Transverse colon (tissue), 4 donors: ENCODE data around the gene CCDC3. TPM values are rescaled to one million over a fixed set of nuclear protein-coding genes. Genes with fewer than 3 reads are reported as not detected.

Experiments
- DNase-seq: peaks from one replicate; pipeline ENCODE4 v3.0.0-alpha.2; 2019
- H3K27ac ChIP-seq, 4 donors: fragments of 200-600 bp; sonication (generic); 2 replicates each; pipeline ENCODE4 v1.5.1; 2016 to 2018; ENCODE audit warnings: inconsistent platforms in 4 of 4
- H3K27me3 ChIP-seq: fragments of 200-600 bp; sonication (generic); 2 replicates; pipeline ENCODE4 v1.5.1; 2017; ENCODE audit warnings: inconsistent platforms
- H3K36me3 ChIP-seq, 4 donors: fragments of 200-600 bp; sonication (generic); 2 replicates each; pipeline ENCODE4 v1.5.1; 2017 to 2019; ENCODE audit warnings: inconsistent platforms in 4 of 4
- H3K4me1 ChIP-seq, 4 donors: fragments of 200-600 bp; sonication (generic); 2 replicates each; pipeline ENCODE4 v1.5.1; 2017 to 2020; ENCODE audit warnings: inconsistent platforms in 4 of 4
- H3K4me3 ChIP-seq, 4 donors: fragments of 200-600 bp; sonication (generic); 1 replicate in 1 of 4; 2 replicates in 3 of 4; pipeline versions ENCODE4 v1.5.1 to v1.6.1; 2017 to 2019; ENCODE audit warnings: inconsistent platforms in 4 of 4
- H3K9me3 ChIP-seq, 2 donors: fragments of 200-600 bp; sonication (generic); 2 replicates each; pipeline ENCODE4 v1.5.1; 2017 to 2019; ENCODE audit warnings: inconsistent platforms in 2 of 2
- CTCF ChIP-seq, 5 experiments: fragments of 200-600 bp in 3 of 5; fragments of 450-650 bp in 2 of 5; sonication (generic) in 3 of 5; IDR thresholded peaks; 1 replicate in 2 of 5; 2 replicates in 3 of 5; pipeline ENCODE4 v1.5.1; 2016 to 2017; ENCODE audit warnings: antibody characterized with exemption in 5 of 5, inconsistent platforms in 3 of 5, mild to moderate bottlenecking in 2 of 5, moderate library complexity in 1 of 5
- EP300 ChIP-seq: sonication (generic); formaldehyde crosslinking; IDR thresholded peaks from one replicate; pipeline ENCODE4 v1.6.1; 2017; ENCODE audit warnings: antibody characterized with exemption, low read depth
- POLR2A ChIP-seq: fragments of 450-650 bp; IDR thresholded peaks from one replicate; pipeline ENCODE4 v1.6.1; 2016; ENCODE audit warnings: antibody characterized with exemption, mild to moderate bottlenecking, moderate library complexity
- POLR2AphosphoS5 ChIP-seq, 3 donors: sonication (generic); formaldehyde crosslinking; IDR thresholded peaks; one replicate each; pipeline ENCODE4 v1.6.1; 2016; ENCODE audit warnings: antibody characterized with exemption in 3 of 3
- WGBS, 2 donors: methylation state at CpG; one replicate each; pipeline ENCODE4 v1.1.5; 2018; ENCODE audit warnings: low coverage in 1 of 2; 5-methylcytosine and 5-hydroxymethylcytosine counted together
- in situ Hi-C, 4 donors: fragments of 200-750 bp; cut with MboI; loops; one replicate each; pipeline versions ENCODE4 v1.15.0 to v1.15.1; 2017; ENCODE audit warnings: low sequenced_read_pairs in 3 of 4, low pct_ligation_motif_present in 1 of 4, low pct_unique_long_range_greater_than_20kb in 1 of 4
- intact Hi-C: fragments of 100-400 bp; cut with DNase I; formaldehyde crosslinking; loops from one replicate; pipeline ENCODE4 v1.15.1; 2023; ENCODE audit warnings: low total_unique reads
- total RNA-seq, 4 donors: library from RNA; depleted of rRNA; stranded (reverse); fragments of >200 nt; gene quantifications; one replicate each; pipeline ENCODE4 v1.1.0, GENCODE V29; 2016

The CCDC3 gene
- total RNA-seq, 4 donors from 2014 or later: 0.75 to 2.2 (median 1.3) TPM

- DNase-seq: no peak
- WGBS, 2 donors: 79% methylated on average over 4 of the region's 4 CpGs; no CpG with 5 or more reads in 1 of the 2 donors
- intact Hi-C loops (no loop called here), in situ Hi-C loops (no loop called here)
- Histone ChIP-seq H3K36me3 (no peaks in the 10 kb centered on the region), H3K9me3 (no peaks in the 10 kb centered on the region), H3K27ac (no peak overlapping the region), H3K27me3 (peaks cover 45% of the 10 kb centered on the region), H3K4me1 (peaks cover 0 to 7% (median 5%) of the 10 kb centered on the region in 4 donors), H3K4me3 (no peak overlapping the region)
- no peak for TF ChIP-seq EP300
- TF ChIP-seq POLR2A: no peak
- no peak for TF ChIP-seq POLR2AphosphoS5 (IDR thresholded peaks at IDR 0.05)
These were observed 1.1 kb downstream of the CCDC3 start for GRCh38 chr10:13000431-13000830.

GRCh38 chr10:12999849-13000248 is 1.7 kb downstream of the CCDC3 start:
- H3K36me3 ChIP-seq: no peaks in the 10 kb centered on the region
- H3K4me3 ChIP-seq: no peak overlapping the region
- 83 to 93% methylated on average over 6 of the region's 6 CpGs for WGBS, 2 donors
- peaks cover 0 to 7% (median 5%) of the 10 kb centered on the region in 4 donors for H3K4me1 ChIP-seq
- intact Hi-C loops (no loop called here), in situ Hi-C loops (no loop called here)
- no peaks in the 10 kb centered on the region for H3K9me3 ChIP-seq
- peaks cover 45% of the 10 kb centered on the region for H3K27me3 ChIP-seq
- TF ChIP-seq EP300 (no peak), CTCF (IDR thresholded peaks at IDR 0.05) (no peak)
- no peak for DNase-seq
- H3K27ac ChIP-seq: no peak overlapping the region

GRCh38 chr10:12995425-12995861 is 6.1 kb downstream of the CCDC3 start:
- Histone ChIP-seq H3K4me1 (no peaks in the 10 kb centered on the region), H3K36me3 (no peaks in the 10 kb centered on the region), H3K4me3 (no peak overlapping the region), H3K9me3 (no peaks in the 10 kb centered on the region), H3K27me3 (peaks cover 15% of the 10 kb centered on the region), H3K27ac (no peak overlapping the region)
- no peak for TF ChIP-seq CTCF (IDR thresholded peaks at IDR 0.05)
- TF ChIP-seq POLR2A: no peak
- intact Hi-C loops (no loop called here), in situ Hi-C loops (no loop called here)
- 54 to 56% methylated on average over 4 to 8 of the region's 8 CpGs for WGBS, 2 donors
- DNase-seq: no peak

- Histone ChIP-seq H3K27ac (no peak overlapping the region), H3K27me3 (no peaks in the 10 kb centered on the region), H3K4me3 (no peak overlapping the region), H3K4me1 (no peaks in the 10 kb centered on the region), H3K36me3 (no peaks in the 10 kb centered on the region), H3K9me3 (no peaks in the 10 kb centered on the region)
- DNase-seq: no peak
- 39 to 59% methylated on average over 7 to 8 of the region's 8 CpGs for WGBS, 2 donors
- in situ Hi-C loops (no loop called here), intact Hi-C loops (no loop called here)
- TF ChIP-seq POLR2A: no peak
- no peak for TF ChIP-seq EP300
- no peak for TF ChIP-seq CTCF (IDR thresholded peaks at IDR 0.05)
- no peak for TF ChIP-seq POLR2AphosphoS5 (IDR thresholded peaks at IDR 0.05)
These were observed 7.9 kb downstream of the CCDC3 start for GRCh38 chr10:12993595-12993994.

GRCh38 chr10:12985347-12985746 is 16.2 kb downstream of the CCDC3 start:
- H3K4me1 ChIP-seq: no peaks in the 10 kb centered on the region
- no peak for DNase-seq
- in situ Hi-C loops: no loop called here
- no peaks in the 10 kb centered on the region for H3K36me3 ChIP-seq
- WGBS, 2 donors: 77 to 87% methylated on average over 6 of the region's 6 CpGs
- H3K4me3 ChIP-seq: no peak overlapping the region
- no peaks in the 10 kb centered on the region for H3K27me3 ChIP-seq
- intact Hi-C loops: no loop called here
- H3K27ac ChIP-seq: no peak overlapping the region
- H3K9me3 ChIP-seq: no peaks in the 10 kb centered on the region
- TF ChIP-seq POLR2A: no peak
- TF ChIP-seq POLR2AphosphoS5 (IDR thresholded peaks at IDR 0.05): no peak
- TF ChIP-seq EP300: no peak
